ENCODE results near the gene STRA6. TPM values are rescaled to one million over a fixed set of nuclear protein-coding genes. Genes with fewer than 3 reads are reported as not detected.

The STRA6 gene
- total RNA-seq, 2 experiments from 2014 or later = not detected

DNA sequence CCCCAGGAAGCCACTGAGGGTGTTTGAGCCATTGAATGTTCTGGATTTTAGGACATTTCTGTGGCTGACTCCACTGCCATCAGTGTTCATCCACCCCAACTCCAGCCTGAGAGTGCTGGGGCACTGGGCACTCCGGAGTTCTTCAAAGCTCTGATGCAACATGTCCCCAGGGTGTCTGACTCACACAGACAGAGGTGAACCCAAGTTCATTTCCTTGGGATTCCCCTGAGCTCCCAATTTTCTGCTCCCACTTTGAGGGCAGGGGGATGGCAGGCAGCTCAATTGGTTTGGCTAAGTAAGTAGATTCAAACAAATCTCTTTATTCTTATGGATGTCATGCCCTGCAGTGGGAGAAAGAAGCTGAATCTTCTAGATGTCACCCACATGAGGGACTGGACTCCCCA, 2.2 kb downstream of the STRA6 start:
- H3K27me3 Mint-ChIP-seq (ENCODE audit: low read depth) = peaks cover 4% of the 10 kb centered on the region
- no peaks in the 10 kb centered on the region for H3K9me3 Mint-ChIP-seq (ENCODE audit: insufficient read depth)
- ChIA-PET POLR2A (no interaction called here), CTCF (interaction anchor here (0.7 to 1.1 kb wide), 2 partner anchors 107 to 120 kb away, joined by 3 read pairs; no protein-coding TSS in a partner anchor)
- H3K36me3 Mint-ChIP-seq (ENCODE audit: low read depth) = no peaks in the 10 kb centered on the region
- DNase-seq (no peak), ATAC-seq (no peak)
- no peak overlapping the region for H3K4me3 Mint-ChIP-seq
- peaks cover 9% of the 10 kb centered on the region for H3K4me1 Mint-ChIP-seq (ENCODE audit: low read depth)
- H3K27ac Mint-ChIP-seq = no peak overlapping the region

DNA sequence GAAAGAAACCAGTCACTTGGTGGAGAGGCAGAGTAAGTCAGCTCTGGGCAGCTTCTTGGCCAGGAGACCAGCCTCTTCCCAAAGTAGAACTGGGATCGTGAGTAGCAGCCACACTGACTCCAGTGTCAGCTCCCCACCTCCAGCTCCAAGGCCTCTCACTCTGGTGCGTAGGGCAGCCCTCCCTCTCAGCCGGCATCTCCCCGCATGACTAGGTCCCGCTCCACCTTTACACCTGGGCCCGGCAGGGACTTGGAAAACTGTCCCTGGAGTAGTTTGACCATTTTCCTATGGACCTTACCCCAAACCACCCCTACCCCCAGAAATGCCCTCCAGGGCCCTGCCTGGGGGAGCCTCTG, 3.3 kb downstream of the STRA6 start:
- ATAC-seq (no peak), DNase-seq (no peak)
- ChIA-PET CTCF (no interaction called here), POLR2A (no interaction called here)
- Mint-ChIP-seq H3K9me3 (ENCODE audit: insufficient read depth) (no peaks in the 10 kb centered on the region), H3K36me3 (ENCODE audit: low read depth) (no peaks in the 10 kb centered on the region), H3K4me1 (ENCODE audit: low read depth) (peaks cover 3% of the 10 kb centered on the region), H3K4me3 (no peak overlapping the region), H3K27me3 (ENCODE audit: low read depth) (peaks cover 4% of the 10 kb centered on the region), H3K27ac (no peak overlapping the region)

DNA sequence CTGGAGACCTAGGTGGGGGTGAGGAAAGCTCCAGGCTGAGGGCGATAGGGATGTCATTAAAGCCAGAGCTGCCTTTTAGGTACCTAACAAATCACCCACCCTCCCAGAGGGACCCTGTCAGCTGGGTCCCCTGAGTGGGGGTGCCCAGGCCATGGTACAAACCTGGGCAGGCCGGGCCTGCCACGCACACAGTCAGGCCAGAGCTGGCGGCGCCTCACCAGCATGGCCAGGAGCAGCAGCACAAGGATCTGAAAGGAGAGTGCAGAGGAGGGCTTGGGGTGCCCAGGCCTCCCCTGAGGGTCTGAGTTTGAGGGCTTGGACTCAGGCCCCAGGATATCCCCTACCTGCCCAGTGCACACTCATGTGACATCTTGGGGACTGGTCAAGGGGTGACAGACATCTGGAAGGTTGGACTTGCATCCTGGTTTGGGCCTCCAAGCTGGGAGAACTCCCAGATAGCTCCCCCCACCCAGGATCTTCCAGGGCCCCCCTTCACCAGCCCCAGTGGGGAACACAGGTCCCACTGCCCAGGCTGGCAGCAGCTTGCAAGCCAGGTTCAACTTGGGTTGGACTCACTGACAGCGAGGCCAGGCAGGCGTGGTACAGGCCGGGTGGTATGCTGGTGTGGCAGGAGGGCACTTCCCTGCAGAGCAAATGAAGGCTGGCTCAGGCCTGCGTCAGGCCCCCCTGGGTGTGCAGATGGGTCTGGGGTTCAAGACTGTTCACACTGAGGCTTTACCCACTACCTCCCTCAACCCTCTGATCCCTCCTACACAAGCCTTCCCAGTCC, 5.2 kb downstream of the STRA6 start:
- H3K27me3 Mint-ChIP-seq (ENCODE audit: low read depth) = no peaks in the 10 kb centered on the region
- POLR2A ChIA-PET = interaction anchor here (0.6 kb wide), 1 partner anchor 16 kb away, joined by 3 read pairs; no protein-coding TSS in a partner anchor
- H3K27ac Mint-ChIP-seq = no peak overlapping the region
- CTCF ChIA-PET = no interaction called here
- no peak for DNase-seq
- H3K4me1 Mint-ChIP-seq (ENCODE audit: low read depth) = no peaks in the 10 kb centered on the region
- no peaks in the 10 kb centered on the region for H3K36me3 Mint-ChIP-seq (ENCODE audit: low read depth)
- H3K4me3 Mint-ChIP-seq = no peak overlapping the region
- ATAC-seq = no peak
- H3K9me3 Mint-ChIP-seq (ENCODE audit: insufficient read depth) = no peaks in the 10 kb centered on the region

DNA sequence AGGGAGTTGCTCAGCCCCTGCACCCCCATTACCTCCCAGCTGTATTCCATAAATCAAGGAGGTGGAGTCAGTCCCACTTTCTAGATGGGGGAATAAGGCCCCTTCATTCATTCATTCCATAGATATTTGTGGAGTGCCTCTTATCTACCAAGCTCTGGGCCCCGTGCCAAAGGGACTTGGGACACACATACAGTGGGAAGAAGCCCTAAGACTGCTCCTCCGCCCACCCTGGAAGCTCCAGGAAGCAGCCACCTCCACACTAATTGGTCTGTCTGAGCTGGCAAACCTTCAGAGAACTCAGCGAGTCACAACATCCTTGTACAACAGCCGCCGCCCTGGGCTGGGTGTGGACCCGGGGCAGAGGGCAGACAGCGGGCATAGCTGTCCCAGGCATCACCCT, 6.4 kb downstream of the STRA6 start:
- H3K27me3 Mint-ChIP-seq (ENCODE audit: low read depth) = no peaks in the 10 kb centered on the region
- no peaks in the 10 kb centered on the region for H3K36me3 Mint-ChIP-seq (ENCODE audit: low read depth)
- no peak overlapping the region for H3K4me3 Mint-ChIP-seq
- DNase-seq (no peak), ATAC-seq (no peak)
- no peaks in the 10 kb centered on the region for H3K9me3 Mint-ChIP-seq (ENCODE audit: insufficient read depth)
- no peak overlapping the region for H3K27ac Mint-ChIP-seq
- ChIA-PET POLR2A (no interaction called here), CTCF (no interaction called here)
- H3K4me1 Mint-ChIP-seq (ENCODE audit: low read depth) = no peaks in the 10 kb centered on the region

DNA sequence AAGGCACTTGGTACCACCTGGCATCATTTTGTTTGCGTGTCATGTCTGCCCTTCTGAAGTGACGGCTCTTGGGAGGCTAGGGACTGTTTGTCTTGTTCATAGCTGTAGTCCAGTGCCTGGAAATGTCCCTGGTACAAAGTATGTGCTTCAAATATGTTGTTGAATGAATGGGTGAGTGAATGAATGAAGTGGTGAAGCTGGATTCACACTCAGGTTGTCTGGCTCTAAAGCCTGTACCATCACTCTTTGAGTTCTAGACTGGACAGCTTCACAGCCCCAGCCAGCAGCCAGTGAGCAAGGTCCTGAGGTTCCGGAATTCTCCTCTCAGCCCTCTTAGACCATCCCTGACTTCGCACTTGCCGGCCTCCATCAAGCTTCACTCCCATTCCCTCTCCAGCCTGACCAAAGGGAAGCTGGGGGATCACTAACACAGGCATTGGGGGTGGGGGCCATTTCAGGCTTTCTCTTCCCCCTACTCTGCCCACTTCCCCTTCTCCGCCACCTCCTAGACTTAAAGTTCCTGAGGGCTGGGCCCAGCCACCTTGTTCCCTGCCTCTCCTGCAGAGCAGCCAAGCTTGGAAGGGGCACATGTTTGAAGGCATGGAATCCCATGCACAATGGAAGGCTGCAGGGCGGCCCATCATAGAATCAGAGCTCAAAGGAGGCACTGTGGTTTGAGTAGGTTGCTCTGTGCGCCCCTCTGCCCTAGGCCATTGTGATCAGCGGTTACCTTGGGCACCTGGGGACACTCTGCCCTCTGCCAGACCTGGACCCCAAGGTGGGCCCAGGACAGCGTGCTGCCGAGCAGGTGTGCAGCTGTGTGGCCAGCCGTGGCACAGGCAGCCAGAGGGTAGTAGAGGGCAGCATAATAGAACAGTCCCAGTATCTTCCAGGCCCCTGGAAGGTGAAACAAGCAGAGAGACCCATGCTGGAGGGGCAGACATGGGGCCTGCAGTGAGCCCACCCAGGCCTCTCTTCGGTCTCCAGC, 7.7 kb downstream of the STRA6 start:
- Mint-ChIP-seq H3K27ac (no peak overlapping the region), H3K27me3 (ENCODE audit: low read depth) (no peaks in the 10 kb centered on the region), H3K36me3 (ENCODE audit: low read depth) (no peaks in the 10 kb centered on the region), H3K4me1 (ENCODE audit: low read depth) (no peaks in the 10 kb centered on the region), H3K4me3 (no peak overlapping the region), H3K9me3 (ENCODE audit: insufficient read depth) (no peaks in the 10 kb centered on the region)
- ChIA-PET CTCF (no interaction called here), POLR2A (no interaction called here)
- ATAC-seq = no peak
- no peak for DNase-seq

DNA sequence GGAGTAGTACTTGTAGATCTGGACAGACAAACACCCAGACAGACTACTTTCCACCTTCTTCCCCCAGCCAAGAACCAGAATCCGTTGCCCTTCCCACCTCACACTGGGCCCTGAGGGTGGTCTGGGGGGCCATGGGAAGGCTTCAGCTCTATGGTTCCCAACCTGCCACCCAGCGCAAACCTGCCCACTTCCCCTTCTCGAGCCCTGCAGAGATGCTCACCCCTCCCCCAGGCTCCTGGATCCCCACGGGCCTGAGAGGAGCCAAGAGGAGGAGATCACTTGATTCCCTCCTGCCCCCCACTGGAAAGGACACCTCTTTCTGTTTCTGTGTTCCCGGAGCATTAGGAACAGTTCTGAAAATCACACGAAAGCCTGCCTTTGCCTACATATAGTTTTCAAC, 8.7 kb downstream of the STRA6 start:
- ATAC-seq (no peak), DNase-seq (no peak)
- Mint-ChIP-seq H3K36me3 (ENCODE audit: low read depth) (no peaks in the 10 kb centered on the region), H3K27me3 (ENCODE audit: low read depth) (no peaks in the 10 kb centered on the region), H3K27ac (no peak overlapping the region), H3K4me3 (no peak overlapping the region), H3K9me3 (ENCODE audit: insufficient read depth) (no peaks in the 10 kb centered on the region), H3K4me1 (ENCODE audit: low read depth) (no peaks in the 10 kb centered on the region)
- CTCF ChIA-PET = no interaction called here
- POLR2A ChIA-PET = no interaction called here

DNA sequence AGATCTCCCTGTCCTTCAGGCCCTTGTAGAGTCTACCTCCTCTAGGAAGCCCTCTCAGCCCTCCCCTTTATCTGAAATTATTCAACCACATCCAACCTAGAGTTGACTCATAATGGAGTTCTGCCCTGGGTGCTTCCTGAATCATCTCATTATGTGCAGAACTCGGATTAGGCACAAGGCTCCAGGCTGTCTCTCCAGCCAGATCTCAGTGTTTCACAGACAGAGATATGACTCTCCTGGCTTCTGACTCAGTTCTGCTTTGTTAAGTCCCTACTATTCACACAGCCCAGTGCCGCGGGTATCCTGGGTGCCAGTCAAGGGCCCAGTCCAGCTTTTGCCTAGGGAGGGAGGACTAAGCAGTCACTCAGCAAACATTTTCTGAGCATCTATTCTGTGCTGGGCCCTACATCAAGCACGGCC, 9.3 kb downstream of the STRA6 start:
- Mint-ChIP-seq H3K27me3 (ENCODE audit: low read depth) (no peaks in the 10 kb centered on the region), H3K27ac (no peak overlapping the region), H3K4me1 (ENCODE audit: low read depth) (no peaks in the 10 kb centered on the region)

DNA sequence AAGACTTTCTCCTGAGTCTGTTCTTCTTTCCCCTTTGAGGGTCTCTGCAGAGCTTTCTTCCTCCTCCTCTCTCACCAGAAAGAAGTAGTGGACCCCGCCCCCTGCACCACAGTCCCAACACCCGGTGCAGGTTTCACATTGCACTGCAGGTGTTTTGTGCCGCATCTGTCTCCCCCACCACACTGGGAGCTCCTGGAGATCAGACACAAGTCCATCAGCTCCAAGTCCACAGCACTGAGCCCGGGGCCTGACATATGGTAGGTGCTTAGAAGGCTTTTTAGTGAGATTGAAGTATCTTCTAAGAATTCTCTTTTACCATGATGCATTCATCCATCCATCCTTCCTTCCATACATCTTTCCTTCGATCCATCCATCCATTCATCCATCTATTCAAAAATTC, 9.8 kb downstream of the STRA6 start:
- ChIA-PET CTCF (no interaction called here), POLR2A (no interaction called here)
- no peaks in the 10 kb centered on the region for H3K9me3 Mint-ChIP-seq (ENCODE audit: insufficient read depth)
- DNase-seq (no peak), ATAC-seq (no peak)
- no peaks in the 10 kb centered on the region for H3K27me3 Mint-ChIP-seq (ENCODE audit: low read depth)
- H3K4me1 Mint-ChIP-seq (ENCODE audit: low read depth) = no peaks in the 10 kb centered on the region
- H3K4me3 Mint-ChIP-seq = no peak overlapping the region
- H3K36me3 Mint-ChIP-seq (ENCODE audit: low read depth) = no peaks in the 10 kb centered on the region
- no peak overlapping the region for H3K27ac Mint-ChIP-seq

More for the DNA sequence above, 9.3 kb downstream of the STRA6 start:
- DNase-seq (no peak), ATAC-seq (no peak)
- ChIA-PET CTCF (no interaction called here), POLR2A (no interaction called here)
- H3K4me3 Mint-ChIP-seq = no peak overlapping the region
- H3K9me3 Mint-ChIP-seq (ENCODE audit: insufficient read depth) = no peaks in the 10 kb centered on the region
- no peaks in the 10 kb centered on the region for H3K36me3 Mint-ChIP-seq (ENCODE audit: low read depth)

DNA sequence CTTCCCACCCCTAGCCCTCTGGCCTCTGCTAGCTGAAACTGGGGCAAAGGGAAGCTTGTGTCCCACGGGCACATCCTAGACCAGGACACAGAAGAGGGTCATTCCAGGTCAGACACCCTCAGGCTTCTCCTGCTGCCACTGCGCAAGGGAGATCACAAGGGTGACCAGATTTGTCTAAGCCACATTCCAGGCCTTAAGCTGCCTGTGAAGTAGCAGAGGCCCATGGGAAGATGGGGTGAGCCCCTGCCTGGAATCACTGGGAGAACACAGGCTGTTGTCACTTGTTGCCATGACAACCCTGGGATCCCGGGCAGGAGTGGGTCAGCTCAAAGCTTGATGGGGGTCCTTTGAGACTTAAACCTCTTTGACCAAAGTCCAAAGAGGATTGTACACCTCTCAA, 10.8 kb downstream of the STRA6 start:
- H3K4me3 Mint-ChIP-seq = no peak overlapping the region
- H3K9me3 Mint-ChIP-seq (ENCODE audit: insufficient read depth) = no peaks in the 10 kb centered on the region
- H3K27me3 Mint-ChIP-seq (ENCODE audit: low read depth) = peaks cover 2% of the 10 kb centered on the region
- no peaks in the 10 kb centered on the region for H3K4me1 Mint-ChIP-seq (ENCODE audit: low read depth)
- H3K27ac Mint-ChIP-seq = no peak overlapping the region
- DNase-seq (no peak), ATAC-seq (no peak)
- CTCF ChIA-PET = no interaction called here
- POLR2A ChIA-PET = no interaction called here
- H3K36me3 Mint-ChIP-seq (ENCODE audit: low read depth) = no peaks in the 10 kb centered on the region

DNA sequence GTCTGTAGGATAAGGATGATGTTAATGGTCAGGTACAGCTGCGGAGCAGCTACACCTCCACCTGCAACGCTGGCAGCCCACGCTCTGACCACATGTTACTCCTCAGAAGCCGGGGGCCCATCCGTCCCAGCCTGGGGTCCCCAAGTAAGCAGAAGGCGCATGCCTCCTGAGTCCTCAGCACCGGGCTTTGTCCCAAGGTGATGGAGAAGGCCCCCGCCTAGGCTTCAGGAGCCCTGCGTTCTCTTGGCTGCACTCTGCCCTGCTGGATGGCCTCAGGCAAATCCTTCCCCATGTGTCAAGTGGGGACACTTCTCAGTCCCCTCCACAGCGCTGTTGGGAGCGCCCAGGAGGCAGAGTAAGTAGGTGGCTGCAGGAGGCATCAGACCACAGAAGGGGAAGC, 14.4 kb downstream of the STRA6 start:
- Mint-ChIP-seq H3K36me3 (ENCODE audit: low read depth) (no peaks in the 10 kb centered on the region), H3K9me3 (ENCODE audit: insufficient read depth) (no peaks in the 10 kb centered on the region), H3K27me3 (ENCODE audit: low read depth) (peaks cover 2% of the 10 kb centered on the region), H3K4me3 (no peak overlapping the region), H3K4me1 (ENCODE audit: low read depth) (no peaks in the 10 kb centered on the region), H3K27ac (no peak overlapping the region)
- no peak for ATAC-seq
- ChIA-PET POLR2A (no interaction called here), CTCF (no interaction called here)
- DNase-seq = no peak

DNA sequence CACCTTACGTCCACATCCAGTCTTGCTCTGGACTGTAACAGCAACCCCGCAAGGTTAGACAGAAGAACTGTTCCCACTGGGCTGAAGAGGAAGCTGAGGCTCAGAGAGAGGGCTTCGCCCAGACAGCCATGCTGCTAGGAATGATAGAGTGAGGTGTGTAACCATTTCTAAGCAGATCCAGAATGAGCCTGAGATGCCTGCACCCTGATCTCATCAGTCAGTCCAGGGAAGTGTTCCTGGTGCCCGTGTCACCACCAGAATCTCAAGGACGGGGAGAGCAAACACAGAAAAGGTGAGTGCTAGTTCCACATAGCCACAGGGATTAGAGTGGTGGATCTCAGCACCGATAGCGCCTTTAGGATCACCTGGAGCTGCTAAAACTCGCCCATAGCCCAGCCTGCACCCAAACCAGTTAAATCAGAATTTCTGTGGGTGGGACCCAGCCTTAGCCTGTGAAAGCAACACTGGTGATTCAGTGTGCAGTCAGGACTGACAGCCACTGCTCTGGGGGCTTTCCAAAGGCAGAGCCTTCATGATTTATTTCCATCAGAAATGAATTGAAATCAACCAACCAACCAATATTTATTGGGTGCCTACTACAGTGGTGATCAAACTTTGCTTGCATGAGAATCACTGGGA, 16.8 kb downstream of the STRA6 start:
- DNase-seq = no peak
- Mint-ChIP-seq H3K4me1 (ENCODE audit: low read depth) (no peaks in the 10 kb centered on the region), H3K27ac (no peak overlapping the region), H3K27me3 (ENCODE audit: low read depth) (peaks cover 2% of the 10 kb centered on the region), H3K4me3 (no peak overlapping the region), H3K36me3 (ENCODE audit: low read depth) (no peaks in the 10 kb centered on the region), H3K9me3 (ENCODE audit: insufficient read depth) (no peaks in the 10 kb centered on the region)
- ATAC-seq = no peak
- CTCF ChIA-PET = no interaction called here
- POLR2A ChIA-PET = no interaction called here

DNA sequence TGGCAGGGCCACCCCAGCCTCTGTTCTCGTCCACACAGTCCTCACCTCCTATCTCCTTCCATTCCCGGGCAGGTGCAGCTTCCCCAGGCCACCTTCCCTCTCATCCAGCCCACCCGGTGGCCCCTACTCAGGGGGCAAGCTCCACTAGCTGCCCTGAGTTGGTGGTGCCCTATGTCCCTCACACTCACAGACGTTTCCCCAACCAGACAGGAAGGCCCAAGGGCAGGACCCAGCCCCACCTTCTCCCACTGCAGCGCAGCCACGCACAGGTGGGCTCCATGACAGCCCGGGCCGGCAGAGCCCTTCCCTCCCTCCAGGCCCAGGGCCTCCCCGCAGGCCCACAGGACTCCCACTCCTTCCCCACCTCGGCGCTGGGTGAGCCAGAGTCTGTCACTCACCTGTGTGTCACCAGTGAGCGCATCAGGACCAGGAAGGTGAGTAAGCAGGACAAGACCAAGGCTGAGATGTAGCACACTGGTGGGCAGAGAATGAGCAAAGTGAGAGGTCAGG, 17.9 kb downstream of the STRA6 start:
- H3K4me3 Mint-ChIP-seq = no peak overlapping the region
- ChIA-PET POLR2A (no interaction called here), CTCF (no interaction called here)
- no peak for DNase-seq
- ATAC-seq = no peak
- no peaks in the 10 kb centered on the region for H3K9me3 Mint-ChIP-seq (ENCODE audit: insufficient read depth)
- no peaks in the 10 kb centered on the region for H3K4me1 Mint-ChIP-seq (ENCODE audit: low read depth)
- no peaks in the 10 kb centered on the region for H3K36me3 Mint-ChIP-seq (ENCODE audit: low read depth)
- no peak overlapping the region for H3K27ac Mint-ChIP-seq
- peaks cover 2% of the 10 kb centered on the region for H3K27me3 Mint-ChIP-seq (ENCODE audit: low read depth)

Data from activated CD8-positive, alpha-beta T cell treated with anti-CD3 and anti-CD28 coated beads, Interleukin-2, amount 10 ng/mL, durations not matched to agents 7 days and 5 days (primary cell).